GM12878 (cell line): ENCODE results near the gene RSAD2.
A peak's percentile ranks its signal among the peaks of the same experiment; 100 is the strongest.

Experiments used
- GATAD2B ChIP-seq: fragments of 450-650 bp; conservative IDR thresholded peaks from 2 replicates; pipeline ENCODE4 v1.6.1; 2017; ENCODE audit warnings: low read depth, mild to moderate bottlenecking, moderate library complexity
- HCFC1 ChIP-seq: fragments of 150-350 bp; IDR thresholded peaks from 2 replicates; pipeline ENCODE4 v1.6.1; 2014; ENCODE audit warnings: low read length
- NRF1 ChIP-seq: conservative IDR thresholded peaks from 2 replicates; pipeline ENCODE4 v1.6.1; 2011; ENCODE audit warnings: mild to moderate bottlenecking, low read depth, low read length, improper control_type of control experiment
- POLR2A ChIP-seq: IDR thresholded peaks from 2 replicates; pipeline ENCODE4 v1.6.1; 2011; ENCODE audit warnings: low read depth, mild to moderate bottlenecking, low read length
- POLR2AphosphoS5 ChIP-seq: IDR thresholded peaks from 2 replicates; pipeline ENCODE4 v1.6.1; 2011; ENCODE audit warnings: mild to moderate bottlenecking, low read length, inconsistent platforms
- SREBF2 ChIP-seq: IDR thresholded peaks from 2 replicates; pipeline ENCODE4 v1.6.1; 2012; ENCODE audit warnings: mild to moderate bottlenecking, low read length
- ZNF24 ChIP-seq: fragments of 450-650 bp; IDR thresholded peaks from 2 replicates; pipeline ENCODE4 v1.6.1; 2017; ENCODE audit warnings: antibody characterized with exemption, mild to moderate bottlenecking
- TF ChIP-seq, protein P1 (sequence below): IDR thresholded peaks from 2 replicates; pipeline ENCODE4 v1.6.1; 2012; ENCODE audit warnings: improper control_type of control experiment, low read depth, low read length; ENCODE audit not compliant: insufficient replicate concordance
- TF ChIP-seq, protein P2 (sequence below), 3 experiments: IDR thresholded peaks in 2 of 3; conservative IDR thresholded peaks in 1 of 3; 2 replicates each; pipeline ENCODE4 v1.5.1; 2011; ENCODE audit warnings: low read depth in 3 of 3, low read length in 3 of 3, mild to moderate bottlenecking in 3 of 3, control low read depth in 2 of 3, moderate library complexity in 2 of 3, inconsistent platforms in 1 of 3, mixed read lengths in 1 of 3; ENCODE audit not compliant: control insufficient read depth in 2 of 3, insufficient read depth in 1 of 3; ENCODE audit errors: extremely low read depth in 1 of 3
- TF ChIP-seq, protein P3 (sequence below): IDR thresholded peaks from 2 replicates; pipeline ENCODE4 v1.6.1; 2011; ENCODE audit warnings: low read depth, mild to moderate bottlenecking, low read length, moderate library complexity, borderline replicate concordance; ENCODE audit errors: extremely low read depth
- TF ChIP-seq, protein P4 (sequence below): IDR thresholded peaks from 2 replicates; pipeline ENCODE4 v1.6.1; 2012; ENCODE audit warnings: low read depth, low read length, improper control_type of control experiment

DNA sequence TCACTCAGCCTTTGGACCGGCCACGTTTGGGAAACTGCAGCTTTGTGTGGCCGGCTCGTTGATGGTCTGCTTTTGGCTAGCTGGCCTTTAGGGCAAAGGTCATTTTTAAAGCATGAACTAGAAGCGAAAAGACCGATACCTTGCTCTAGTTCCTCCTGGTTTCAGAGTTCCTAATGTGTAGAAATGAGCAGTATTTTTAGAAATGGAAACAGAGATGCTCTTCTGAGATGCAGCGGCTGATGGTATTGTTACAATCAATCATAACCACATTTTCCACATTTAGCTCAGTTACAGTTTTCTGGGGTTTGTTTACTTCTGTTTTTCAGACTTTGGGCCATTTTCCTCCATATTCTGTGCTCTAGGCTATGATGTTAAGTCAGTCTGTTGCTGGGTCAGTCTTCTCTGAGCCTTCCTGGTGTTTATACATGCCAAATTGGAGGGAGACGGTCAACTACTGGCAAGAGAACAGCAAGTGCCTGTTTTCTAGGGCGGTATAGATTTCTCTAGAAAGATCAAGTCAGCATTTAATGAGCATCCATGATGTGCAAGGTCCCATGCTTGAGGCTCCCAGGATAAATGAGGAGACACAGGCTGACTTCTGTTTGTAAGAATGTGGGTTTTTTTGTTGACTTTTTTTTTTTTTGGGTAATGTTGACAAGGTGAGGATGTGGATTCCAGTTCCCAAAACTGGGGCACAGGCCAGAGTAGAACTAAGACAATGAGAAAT lies 67.7 kb downstream of the RSAD2 start:
- TF ChIP-seq SREBF2 (no peak), POLR2AphosphoS5 (no peak), HCFC1 (no peak), GATAD2B (0 out of 2 replicates have a peak, but pooled peaks have one; percentile 28), ZNF24 (no peak), POLR2A (no peak), NRF1 (no peak)
- TF ChIP-seq, protein P1, sequence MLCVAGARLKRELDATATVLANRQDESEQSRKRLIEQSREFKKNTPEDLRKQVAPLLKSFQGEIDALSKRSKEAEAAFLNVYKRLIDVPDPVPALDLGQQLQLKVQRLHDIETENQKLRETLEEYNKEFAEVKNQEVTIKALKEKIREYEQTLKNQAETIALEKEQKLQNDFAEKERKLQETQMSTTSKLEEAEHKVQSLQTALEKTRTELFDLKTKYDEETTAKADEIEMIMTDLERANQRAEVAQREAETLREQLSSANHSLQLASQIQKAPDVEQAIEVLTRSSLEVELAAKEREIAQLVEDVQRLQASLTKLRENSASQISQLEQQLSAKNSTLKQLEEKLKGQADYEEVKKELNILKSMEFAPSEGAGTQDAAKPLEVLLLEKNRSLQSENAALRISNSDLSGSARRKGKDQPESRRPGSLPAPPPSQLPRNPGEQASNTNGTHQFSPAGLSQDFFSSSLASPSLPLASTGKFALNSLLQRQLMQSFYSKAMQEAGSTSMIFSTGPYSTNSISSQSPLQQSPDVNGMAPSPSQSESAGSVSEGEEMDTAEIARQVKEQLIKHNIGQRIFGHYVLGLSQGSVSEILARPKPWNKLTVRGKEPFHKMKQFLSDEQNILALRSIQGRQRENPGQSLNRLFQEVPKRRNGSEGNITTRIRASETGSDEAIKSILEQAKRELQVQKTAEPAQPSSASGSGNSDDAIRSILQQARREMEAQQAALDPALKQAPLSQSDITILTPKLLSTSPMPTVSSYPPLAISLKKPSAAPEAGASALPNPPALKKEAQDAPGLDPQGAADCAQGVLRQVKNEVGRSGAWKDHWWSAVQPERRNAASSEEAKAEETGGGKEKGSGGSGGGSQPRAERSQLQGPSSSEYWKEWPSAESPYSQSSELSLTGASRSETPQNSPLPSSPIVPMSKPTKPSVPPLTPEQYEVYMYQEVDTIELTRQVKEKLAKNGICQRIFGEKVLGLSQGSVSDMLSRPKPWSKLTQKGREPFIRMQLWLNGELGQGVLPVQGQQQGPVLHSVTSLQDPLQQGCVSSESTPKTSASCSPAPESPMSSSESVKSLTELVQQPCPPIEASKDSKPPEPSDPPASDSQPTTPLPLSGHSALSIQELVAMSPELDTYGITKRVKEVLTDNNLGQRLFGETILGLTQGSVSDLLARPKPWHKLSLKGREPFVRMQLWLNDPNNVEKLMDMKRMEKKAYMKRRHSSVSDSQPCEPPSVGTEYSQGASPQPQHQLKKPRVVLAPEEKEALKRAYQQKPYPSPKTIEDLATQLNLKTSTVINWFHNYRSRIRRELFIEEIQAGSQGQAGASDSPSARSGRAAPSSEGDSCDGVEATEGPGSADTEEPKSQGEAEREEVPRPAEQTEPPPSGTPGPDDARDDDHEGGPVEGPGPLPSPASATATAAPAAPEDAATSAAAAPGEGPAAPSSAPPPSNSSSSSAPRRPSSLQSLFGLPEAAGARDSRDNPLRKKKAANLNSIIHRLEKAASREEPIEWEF: no peak
- TF ChIP-seq, protein P2, sequence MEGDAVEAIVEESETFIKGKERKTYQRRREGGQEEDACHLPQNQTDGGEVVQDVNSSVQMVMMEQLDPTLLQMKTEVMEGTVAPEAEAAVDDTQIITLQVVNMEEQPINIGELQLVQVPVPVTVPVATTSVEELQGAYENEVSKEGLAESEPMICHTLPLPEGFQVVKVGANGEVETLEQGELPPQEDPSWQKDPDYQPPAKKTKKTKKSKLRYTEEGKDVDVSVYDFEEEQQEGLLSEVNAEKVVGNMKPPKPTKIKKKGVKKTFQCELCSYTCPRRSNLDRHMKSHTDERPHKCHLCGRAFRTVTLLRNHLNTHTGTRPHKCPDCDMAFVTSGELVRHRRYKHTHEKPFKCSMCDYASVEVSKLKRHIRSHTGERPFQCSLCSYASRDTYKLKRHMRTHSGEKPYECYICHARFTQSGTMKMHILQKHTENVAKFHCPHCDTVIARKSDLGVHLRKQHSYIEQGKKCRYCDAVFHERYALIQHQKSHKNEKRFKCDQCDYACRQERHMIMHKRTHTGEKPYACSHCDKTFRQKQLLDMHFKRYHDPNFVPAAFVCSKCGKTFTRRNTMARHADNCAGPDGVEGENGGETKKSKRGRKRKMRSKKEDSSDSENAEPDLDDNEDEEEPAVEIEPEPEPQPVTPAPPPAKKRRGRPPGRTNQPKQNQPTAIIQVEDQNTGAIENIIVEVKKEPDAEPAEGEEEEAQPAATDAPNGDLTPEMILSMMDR (IDR thresholded peaks at IDR 0.05 in 2 of 3, conservative IDR thresholded peaks at IDR 0.05 in 1 of 3; ENCODE audit: control insufficient read depth in 2 of 3, extremely low read depth in 1 of 3, insufficient read depth in 1 of 3, low read depth in 3 of 3, low read length in 3 of 3): no peak
- TF ChIP-seq, protein P3, sequence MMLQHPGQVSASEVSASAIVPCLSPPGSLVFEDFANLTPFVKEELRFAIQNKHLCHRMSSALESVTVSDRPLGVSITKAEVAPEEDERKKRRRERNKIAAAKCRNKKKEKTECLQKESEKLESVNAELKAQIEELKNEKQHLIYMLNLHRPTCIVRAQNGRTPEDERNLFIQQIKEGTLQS: no peak
- TF ChIP-seq, protein P4, sequence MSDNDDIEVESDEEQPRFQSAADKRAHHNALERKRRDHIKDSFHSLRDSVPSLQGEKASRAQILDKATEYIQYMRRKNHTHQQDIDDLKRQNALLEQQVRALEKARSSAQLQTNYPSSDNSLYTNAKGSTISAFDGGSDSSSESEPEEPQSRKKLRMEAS: no peak
